GM13977 (cell line): ENCODE results near the gene SOCS3.

Source experiments
- DNase-seq: peaks from one replicate; pipeline ENCODE4 v3.0.0; 2012; ENCODE audit warnings: low spot score
- in situ Hi-C: fragments of 300-500 bp; cut with MboI; formaldehyde crosslinking; loops from one replicate; pipeline ENCODE4 v1.12.0; 2022; ENCODE audit warnings: low sequenced_read_pairs, low pct_unique_long_range_greater_than_20kb, mixed read lengths, inconsistent platforms; ENCODE audit not compliant: unreplicated experiment
- TF ChIP-seq, protein P1 (sequence below): IDR thresholded peaks from 2 replicates; pipeline ENCODE4 v1.5.1; 2012; ENCODE audit warnings: mild to moderate bottlenecking, control low read depth; ENCODE audit not compliant: insufficient read depth; ENCODE audit errors: extremely low read depth, missing control alignments

SOCS3 gene

GRCh38 chr17:78381601-78382232, 21.8 kb upstream of the SOCS3 start:
- in situ Hi-C loops = no loop called here
- no peak for DNase-seq
- TF ChIP-seq, protein P1, sequence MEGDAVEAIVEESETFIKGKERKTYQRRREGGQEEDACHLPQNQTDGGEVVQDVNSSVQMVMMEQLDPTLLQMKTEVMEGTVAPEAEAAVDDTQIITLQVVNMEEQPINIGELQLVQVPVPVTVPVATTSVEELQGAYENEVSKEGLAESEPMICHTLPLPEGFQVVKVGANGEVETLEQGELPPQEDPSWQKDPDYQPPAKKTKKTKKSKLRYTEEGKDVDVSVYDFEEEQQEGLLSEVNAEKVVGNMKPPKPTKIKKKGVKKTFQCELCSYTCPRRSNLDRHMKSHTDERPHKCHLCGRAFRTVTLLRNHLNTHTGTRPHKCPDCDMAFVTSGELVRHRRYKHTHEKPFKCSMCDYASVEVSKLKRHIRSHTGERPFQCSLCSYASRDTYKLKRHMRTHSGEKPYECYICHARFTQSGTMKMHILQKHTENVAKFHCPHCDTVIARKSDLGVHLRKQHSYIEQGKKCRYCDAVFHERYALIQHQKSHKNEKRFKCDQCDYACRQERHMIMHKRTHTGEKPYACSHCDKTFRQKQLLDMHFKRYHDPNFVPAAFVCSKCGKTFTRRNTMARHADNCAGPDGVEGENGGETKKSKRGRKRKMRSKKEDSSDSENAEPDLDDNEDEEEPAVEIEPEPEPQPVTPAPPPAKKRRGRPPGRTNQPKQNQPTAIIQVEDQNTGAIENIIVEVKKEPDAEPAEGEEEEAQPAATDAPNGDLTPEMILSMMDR = no peak

GRCh38 chr17:78380370-78380769, 20.5 kb upstream of the SOCS3 start:
- in situ Hi-C loops = no loop called here
- DNase-seq = no peak
- TF ChIP-seq, protein P1 = no peak

DNA sequence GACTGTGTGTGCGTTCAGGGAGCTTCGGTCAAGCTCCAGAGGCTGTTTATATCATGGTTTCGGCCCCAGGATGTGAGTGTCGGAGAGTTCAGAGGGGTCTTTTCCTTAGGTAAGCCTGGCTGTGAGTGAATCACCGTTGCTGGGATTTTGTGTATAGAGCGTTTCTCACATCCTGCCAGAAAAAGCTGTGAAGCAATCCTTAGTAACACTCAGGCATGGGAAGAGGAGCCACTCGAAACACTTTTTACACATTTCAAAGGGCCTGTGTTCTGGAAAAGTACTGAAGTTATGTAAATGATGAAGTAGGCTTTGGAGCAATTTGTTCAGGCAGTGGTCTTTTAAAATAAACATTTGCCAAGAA, 19.2 kb upstream of the SOCS3 start:
- in situ Hi-C loops = no loop called here
- DNase-seq = no peak
- TF ChIP-seq, protein P1 = no peak

DNA sequence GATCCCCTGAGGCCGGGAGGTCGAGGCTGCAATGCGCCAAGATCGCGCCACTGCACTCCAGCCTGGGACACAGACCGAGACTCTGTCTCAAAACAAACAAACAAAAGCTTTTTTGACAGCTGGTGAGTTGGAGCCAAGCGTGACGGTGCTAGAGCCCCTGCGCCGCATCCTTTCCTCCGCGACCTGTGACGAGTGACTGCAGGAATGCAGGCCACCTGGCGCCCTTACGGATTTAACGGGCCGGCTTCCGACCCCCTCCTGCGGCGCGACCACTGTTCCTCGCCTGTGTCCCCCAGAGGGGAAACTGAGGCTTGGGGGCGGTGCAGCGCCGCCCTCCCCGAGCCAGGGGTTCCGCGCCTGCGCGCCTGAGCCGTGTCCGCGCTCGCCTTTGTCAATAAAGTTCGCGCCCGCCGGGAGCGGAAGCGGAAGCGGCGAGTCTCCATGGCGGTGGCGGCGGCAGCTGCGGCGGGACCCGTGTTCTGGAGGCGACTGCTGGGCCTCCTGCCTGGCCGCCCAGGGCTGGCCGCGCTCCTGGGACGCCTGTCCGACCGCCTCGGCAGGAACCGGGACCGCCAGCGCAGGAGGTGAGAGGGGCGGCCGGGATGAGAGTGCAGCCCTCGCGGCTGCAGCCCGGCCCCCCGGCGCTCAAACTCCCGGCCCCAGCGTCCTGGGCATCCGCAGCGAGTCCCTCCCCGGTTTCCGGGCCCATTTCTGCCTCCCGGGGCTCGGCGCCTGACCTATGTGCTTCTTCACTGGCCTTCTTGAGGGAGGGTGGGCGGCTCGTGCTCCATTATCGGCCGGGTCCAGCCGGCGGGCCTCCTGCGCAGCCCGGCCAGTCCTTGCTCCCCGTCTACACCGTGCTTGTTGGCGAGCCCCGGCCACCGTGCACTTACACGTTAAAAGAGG, 18.6 kb upstream of the SOCS3 start, which contains the start of gene PGS1:
TSS of gene PGS1 (plus strand) at position 425 of the 906 bp plus-strand sequence. CDS start at position 442, 17 bp downstream.
- in situ Hi-C loops = no loop called here
- DNase-seq = peak; percentile 90
- TF ChIP-seq, protein P1 = no peak

GRCh38 chr17:78377858-78378224, 18.0 kb upstream of the SOCS3 start:
- in situ Hi-C loops = no loop called here
- DNase-seq = no peak
- TF ChIP-seq, protein P1 = no peak

GRCh38 chr17:78376161-78376560, 16.3 kb upstream of the SOCS3 start:
- in situ Hi-C loops = no loop called here
- TF ChIP-seq, protein P1 = no peak
- no peak for DNase-seq
